Measurements from ENCODE around the gene ZNF292. TPM values are rescaled to one million over a fixed set of nuclear protein-coding genes. Genes with fewer than 3 reads are reported as not detected.
"Not testable (repeated sequence)": the region's sequence is repeated elsewhere in the genome, so short reads cannot be mapped to it uniquely, and the experiment has no call there.

ZNF292 gene
- total and polyA plus RNA-seq, 7 donors, result 3.0 to 117 (median 50.7) TPM

GRCh38 chr6:87183687-87184086, 28.3 kb downstream of the ZNF292 start:
- Histone ChIP-seq H3K9me3 (no peaks in the 10 kb centered on the region), H3K4me1 (peaks cover 0 to 21% (median 19%) of the 10 kb centered on the region in 4 donors), H3K4me3 (no peak overlapping the region), H3K36me3 (no peaks in the 10 kb centered on the region), H3K27ac (no peak overlapping the region), H3K27me3 (no peaks in the 10 kb centered on the region)
- intact Hi-C loops (cut with DNase I), result no loop called here
- no peak for DNase-seq
- 80 to 88% methylated on average over 1 of the region's 1 CpG for WGBS, 2 donors
- TF ChIP-seq EP300 (IDR thresholded peaks at IDR 0.05) (no peak), POLR2A (IDR thresholded peaks at IDR 0.05) (no peak)

GRCh38 chr6:87184762-87185250, 29.4 kb downstream of the ZNF292 start:
- TF ChIP-seq POLR2A (IDR thresholded peaks at IDR 0.05) (no peak), EP300 (IDR thresholded peaks at IDR 0.05) (no peak), POLR2AphosphoS5 (IDR thresholded peaks at IDR 0.05) (no peak), CTCF (IDR thresholded peaks at IDR 0.05) (no peak)
- H3K36me3 ChIP-seq, result no peaks in the 10 kb centered on the region
- peaks cover 0 to 19% (median 13%) of the 10 kb centered on the region in 4 donors for H3K4me1 ChIP-seq
- H3K9me3 ChIP-seq, result no peaks in the 10 kb centered on the region
- no peak for DNase-seq
- whole genome bisulfite sequencing, 2 donors, result 94 to 97% methylated on average over 2 of the region's 2 CpGs
- H3K27me3 ChIP-seq, result no peaks in the 10 kb centered on the region
- intact Hi-C loops (cut with DNase I), result no loop called here
- H3K27ac ChIP-seq, result no peak overlapping the region
- H3K4me3 ChIP-seq, result no peak overlapping the region

- intact Hi-C loops (cut with DNase I), result no loop called here
- 100% methylated on average over 1 of the region's 1 CpG for WGBS, 2 donors
- Histone ChIP-seq H3K4me3 (no peak overlapping the region), H3K36me3 (no peaks in the 10 kb centered on the region), H3K27me3 (no peaks in the 10 kb centered on the region), H3K9me3 (no peaks in the 10 kb centered on the region), H3K4me1 (peaks cover 0 to 22% (median 12%) of the 10 kb centered on the region in 4 donors), H3K27ac (no peak overlapping the region)
- TF ChIP-seq CTCF (IDR thresholded peaks at IDR 0.05) (no peak), EP300 (IDR thresholded peaks at IDR 0.05) (no peak), POLR2AphosphoS5 (IDR thresholded peaks at IDR 0.05) (no peak)
- no peak for DNase-seq
These were observed 41.0 kb downstream of the ZNF292 start for GRCh38 chr6:87196275-87196842.

GRCh38 chr6:87197547-87197946, 42.2 kb downstream of the ZNF292 start:
- WGBS, 2 donors, result 82 to 88% methylated on average over 3 of the region's 3 CpGs
- intact Hi-C loops (cut with DNase I), result no loop called here

GRCh38 chr6:87198022-87198810, 42.9 kb downstream of the ZNF292 start:
- H3K9me3 ChIP-seq; H3K27ac ChIP-seq; H3K36me3 ChIP-seq; H3K4me3 ChIP-seq; intact Hi-C loops (cut with DNase I); DNase-seq; H3K27me3 ChIP-seq: not testable (repeated sequence)
- 93 to 94% methylated on average over 15 of the region's 15 CpGs for WGBS, 2 donors
- H3K4me1 ChIP-seq, result peaks cover 0 to 22% (median 12%) of the 10 kb centered on the region in 4 donors

More at GRCh38 chr6:87197547-87197946, 42.2 kb downstream of the ZNF292 start:
- Histone ChIP-seq H3K36me3 (no peaks in the 10 kb centered on the region), H3K9me3 (no peaks in the 10 kb centered on the region), H3K4me3 (no peak overlapping the region), H3K27ac (no peak overlapping the region), H3K4me1 (peaks cover 0 to 22% (median 12%) of the 10 kb centered on the region in 4 donors), H3K27me3 (no peaks in the 10 kb centered on the region)
- no peak for TF ChIP-seq CTCF (IDR thresholded peaks at IDR 0.05)
- TF ChIP-seq POLR2A (IDR thresholded peaks at IDR 0.05), result no peak
- no peak for TF ChIP-seq EP300 (IDR thresholded peaks at IDR 0.05)
- TF ChIP-seq POLR2AphosphoS5 (IDR thresholded peaks at IDR 0.05), result no peak
- no peak for DNase-seq

Measured in sigmoid colon (tissue), 7 donors.